HG02943 (cell line): ENCODE data around the gene HEPN1.

Source experiments
- ATAC-seq: cut with Tn5 transposase; IDR thresholded peaks from one replicate; pipeline ENCODE4 v1.9.1; 2021; ENCODE audit warnings: mild to moderate bottlenecking, low read depth, moderate library complexity; ENCODE audit not compliant: unreplicated experiment

The HEPN1 gene

GRCh38 chr11:124884340-124884739 lies 34.7 kb upstream of the HEPN1 start:
- ATAC-seq = no peak

GRCh38 chr11:124884869-124885479 lies 34.1 kb upstream of the HEPN1 start:
- no peak for ATAC-seq

DNA sequence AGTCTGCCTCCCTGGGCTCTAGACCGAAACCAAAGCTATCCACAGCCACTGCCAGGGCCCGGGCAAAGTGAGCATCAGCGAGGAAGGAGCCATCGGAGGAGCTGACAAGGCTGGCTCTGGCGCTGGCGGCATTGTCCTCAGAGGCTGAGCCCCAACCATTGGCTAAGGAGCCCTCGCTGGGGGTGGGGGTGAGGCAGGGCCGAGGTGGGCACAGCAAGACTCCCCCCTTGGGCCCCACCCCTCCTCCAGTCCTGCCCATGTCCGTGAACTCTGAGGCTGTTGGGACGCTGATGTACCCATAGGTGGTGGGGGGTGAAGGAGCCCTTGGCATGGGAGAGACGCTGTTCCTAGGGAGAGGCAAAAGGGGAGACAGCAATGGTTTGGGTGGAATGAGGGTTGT lies 32.6 kb upstream of the HEPN1 start:
- ATAC-seq = no peak

DNA sequence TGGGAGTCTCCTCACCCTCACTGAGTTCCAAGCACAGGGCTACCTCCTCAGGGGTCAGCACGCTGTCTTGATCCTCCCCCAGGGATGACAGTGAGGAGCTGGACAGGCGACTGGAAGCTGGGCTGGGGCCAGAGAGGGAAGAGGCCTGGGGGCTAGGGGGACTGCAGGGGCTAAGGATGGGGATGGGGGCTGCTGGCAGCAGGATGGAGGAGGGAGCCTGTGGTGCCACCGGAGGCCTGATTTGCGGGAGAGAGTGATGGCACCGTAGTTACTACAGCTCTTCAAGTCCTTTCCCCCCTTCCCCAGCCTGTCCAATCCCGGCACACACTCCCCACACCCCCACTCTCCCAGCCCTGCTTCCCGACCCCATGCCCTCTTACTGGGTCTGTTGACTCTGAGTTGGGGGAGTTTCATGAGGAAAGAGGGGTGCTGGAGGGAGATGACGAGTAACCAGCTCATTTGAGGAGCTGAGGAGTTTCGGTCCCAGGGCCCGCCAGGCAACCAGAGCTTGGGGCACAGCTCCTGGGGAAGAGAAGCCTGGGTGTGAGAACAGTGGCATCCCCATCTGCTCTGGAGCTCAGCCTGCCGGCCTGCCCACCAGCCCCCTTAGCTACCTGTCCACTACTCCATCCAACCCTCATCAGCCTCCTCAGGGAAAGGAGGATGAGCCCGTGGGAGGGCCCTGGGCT lies 31.9 kb upstream of the HEPN1 start:
- ATAC-seq = no peak

DNA sequence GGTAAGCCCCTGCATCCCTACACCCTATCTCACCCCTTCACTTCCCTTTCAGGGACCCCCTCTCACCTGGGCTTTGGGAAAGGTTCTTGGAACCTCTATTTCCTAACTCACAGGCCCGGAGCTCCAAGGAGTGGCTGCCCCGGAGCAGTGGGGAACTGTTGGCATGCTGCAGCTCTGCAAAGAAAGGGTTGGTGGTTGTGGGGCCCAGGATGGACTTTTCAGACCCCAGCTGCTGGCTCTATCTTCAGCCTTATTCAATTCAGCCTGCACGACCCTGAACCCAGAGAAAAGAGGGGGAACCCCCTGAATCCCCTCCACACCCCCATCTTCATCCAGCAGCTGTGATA lies 31.4 kb upstream of the HEPN1 start:
- ATAC-seq = no peak

- no peak for ATAC-seq
Measured at GRCh38 chr11:124889191-124890091, 29.6 kb upstream of the HEPN1 start.

GRCh38 chr11:124890151-124890550 lies 28.9 kb upstream of the HEPN1 start:
- ATAC-seq = no peak

GRCh38 chr11:124890683-124891372 lies 28.2 kb upstream of the HEPN1 start:
- ATAC-seq = no peak

- ATAC-seq = no peak
Measured at GRCh38 chr11:124891373-124891861, 27.6 kb upstream of the HEPN1 start.

- ATAC-seq = no peak
Measured at GRCh38 chr11:124892146-124892545, 26.9 kb upstream of the HEPN1 start.

- no peak for ATAC-seq
Measured at GRCh38 chr11:124892750-124893454, 26.1 kb upstream of the HEPN1 start.

DNA sequence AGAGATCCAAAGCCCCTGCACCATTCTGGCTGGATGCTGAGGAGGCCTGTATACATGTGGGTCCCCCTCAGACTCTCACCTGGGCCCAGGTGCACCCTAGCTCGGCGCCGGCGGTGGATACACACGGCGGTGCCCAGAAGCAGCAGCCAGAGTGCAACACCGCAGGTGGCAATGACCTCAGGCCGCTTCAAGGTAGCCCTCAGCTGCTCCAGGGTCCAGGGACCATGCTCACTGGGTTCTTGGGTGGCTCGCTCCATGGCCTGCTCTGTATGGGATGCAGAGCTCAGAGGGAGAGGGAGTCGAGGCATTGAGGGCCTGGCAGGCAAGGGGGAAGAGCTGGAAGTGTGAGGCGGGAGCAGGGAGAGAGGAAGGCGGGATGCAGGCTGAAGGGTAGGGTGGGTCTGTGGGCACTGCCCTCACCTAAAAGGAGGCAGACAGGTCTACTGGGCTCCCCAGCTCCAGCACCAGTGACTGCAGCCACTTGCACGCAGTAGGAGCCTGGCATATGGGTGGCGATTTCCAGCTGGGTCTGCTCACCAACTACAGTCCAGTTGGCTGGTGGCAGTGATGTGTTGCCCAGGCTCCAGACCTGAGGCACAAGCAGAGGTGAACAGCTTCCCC lies 25.2 kb upstream of the HEPN1 start:
- ATAC-seq = no peak

- no peak for ATAC-seq
Measured at GRCh38 chr11:124894606-124895430, 24.2 kb upstream of the HEPN1 start.

- ATAC-seq = no peak
Measured at GRCh38 chr11:124895471-124895971, 23.5 kb upstream of the HEPN1 start.

GRCh38 chr11:124896071-124896750 lies 22.8 kb upstream of the HEPN1 start:
- no peak for ATAC-seq

GRCh38 chr11:124896821-124897391 lies 22.1 kb upstream of the HEPN1 start:
- no peak for ATAC-seq

GRCh38 chr11:124897674-124898262 lies 21.3 kb upstream of the HEPN1 start, which contains the start of gene ROBO4:
TSS of gene ROBO4 (minus strand) at chr11:124897865. CDS start at chr11:124897795, 70 bp downstream.
- ATAC-seq = no peak
